BJ (cell line): ENCODE measurements around the gene CAMK2B. TPM values are rescaled to one million over a fixed set of nuclear protein-coding genes. Genes with fewer than 3 reads are reported as not detected.

Source experiments
- CTCF ChIA-PET: fragments of 350-600 bp; formaldehyde crosslinking; extraction: SDS; loops from one replicate; lab custom pipeline; 2021; ENCODE audit warnings: antibody characterized with exemption, inconsistent platforms; lab: Yijun Ruan, JAX
- POLR2A ChIA-PET: fragments of 300-600 bp; sonication (Branson Sonifier 250); formaldehyde crosslinking; extraction: SDS; loops from one replicate; lab custom pipeline; 2021; ENCODE audit warnings: antibody characterized with exemption; lab: Charles Lee
- DNase-seq: peaks from one replicate; pipeline ENCODE4 v3.0.0-alpha.2; 2011; ENCODE audit warnings: low read depth
- H3K27me3 ChIP-seq: 2 replicates; pipeline ENCODE4 v1.6.0; 2011; ENCODE audit warnings: low read length; ENCODE audit not compliant: control insufficient read depth, insufficient read depth
- H3K36me3 ChIP-seq: 2 replicates; pipeline ENCODE4 v1.5.1; 2011; ENCODE audit warnings: low read length; ENCODE audit not compliant: control insufficient read depth, insufficient read depth
- H3K4me3 ChIP-seq: 2 replicates; pipeline ENCODE4 v1.5.1; 2011; ENCODE audit warnings: low read depth, mild to moderate bottlenecking, control low read depth, low read length
- CTCF ChIP-seq: IDR thresholded peaks from 2 replicates; pipeline ENCODE4 v1.5.1; 2011; ENCODE audit warnings: low read depth, mild to moderate bottlenecking, control low read depth, inconsistent platforms, low read length, moderate library complexity; ENCODE audit not compliant: insufficient read depth
- polyA plus RNA-seq: library from polyadenylated mRNA; depleted of rRNA; stranded (reverse); fragments of >200 nt; gene quantifications from 2 replicates; pipeline ENCODE4 v1.2.3, GENCODE V29; 2011

The CAMK2B gene
- polyA plus RNA-seq, 1 experiment = 0.10 TPM

DNA sequence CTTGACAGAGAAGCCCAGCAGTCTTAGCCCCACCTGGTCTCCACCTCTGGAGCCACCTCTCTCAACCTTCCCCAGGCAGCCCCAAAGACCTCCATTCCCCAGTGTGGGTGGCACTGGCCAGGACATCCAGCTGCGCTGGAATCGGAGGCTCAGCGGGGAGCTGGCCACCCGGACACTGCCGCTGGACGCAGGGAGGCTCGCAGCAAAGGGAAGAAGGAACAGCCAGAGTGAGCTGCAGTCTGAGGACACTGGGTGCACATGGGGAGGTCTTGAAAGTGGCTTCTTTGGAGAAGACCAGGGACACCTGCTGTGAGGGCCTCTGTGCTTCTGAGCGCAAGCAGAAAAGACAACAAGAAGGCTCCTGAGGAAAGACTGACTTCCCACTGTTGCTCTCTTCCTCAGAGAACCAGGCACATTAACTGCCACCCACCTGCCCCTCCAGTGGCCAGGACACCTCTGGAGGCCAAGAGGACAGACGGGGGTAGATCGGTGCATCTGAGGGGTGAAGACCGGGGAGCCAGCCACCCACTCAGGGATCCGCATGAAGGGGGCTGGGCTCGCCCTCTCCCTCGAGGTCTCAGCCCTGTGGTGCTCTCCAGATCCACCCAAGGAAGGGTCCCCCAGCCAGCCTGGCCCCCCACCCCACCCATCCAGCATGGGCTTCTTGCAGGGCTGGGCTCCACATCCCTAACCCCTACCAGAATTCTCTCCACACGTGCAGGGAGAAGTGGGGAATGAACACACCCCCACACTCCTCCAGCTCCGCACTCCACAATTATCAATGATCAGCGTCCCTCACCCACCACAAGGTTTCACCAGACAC, 1.8 kb downstream of the CAMK2B start:
- no peak for DNase-seq
- no peaks in the 10 kb centered on the region for H3K36me3 ChIP-seq
- H3K27me3 ChIP-seq = peaks cover 33% of the 10 kb centered on the region
- TF ChIP-seq CTCF = no peak
- no peak overlapping the region for H3K4me3 ChIP-seq
- ChIA-PET POLR2A (no interaction called here), CTCF (interaction anchor here (0.6 kb wide), 1 partner anchor 24 kb away, joined by 3 read pairs; no protein-coding TSS in a partner anchor)

- TF ChIP-seq CTCF = no peak
- POLR2A ChIA-PET = no interaction called here
- peaks cover 33% of the 10 kb centered on the region for H3K27me3 ChIP-seq
- no peak overlapping the region for H3K4me3 ChIP-seq
- CTCF ChIA-PET = no interaction called here
- DNase-seq = no peak
- H3K36me3 ChIP-seq = no peaks in the 10 kb centered on the region
Measured at GRCh38 chr7:44322631-44323363, 2.6 kb downstream of the CAMK2B start.

GRCh38 chr7:44321796-44322195, 3.6 kb downstream of the CAMK2B start:
- no peak for TF ChIP-seq CTCF
- ChIA-PET CTCF (interaction anchor here (2.6 kb wide), 1 partner anchor 27 kb away, joined by 13 read pairs; no protein-coding TSS in a partner anchor), POLR2A (no interaction called here)
- no peak for DNase-seq
- no peak overlapping the region for H3K4me3 ChIP-seq
- H3K27me3 ChIP-seq = peaks cover 28% of the 10 kb centered on the region
- no peaks in the 10 kb centered on the region for H3K36me3 ChIP-seq

DNA sequence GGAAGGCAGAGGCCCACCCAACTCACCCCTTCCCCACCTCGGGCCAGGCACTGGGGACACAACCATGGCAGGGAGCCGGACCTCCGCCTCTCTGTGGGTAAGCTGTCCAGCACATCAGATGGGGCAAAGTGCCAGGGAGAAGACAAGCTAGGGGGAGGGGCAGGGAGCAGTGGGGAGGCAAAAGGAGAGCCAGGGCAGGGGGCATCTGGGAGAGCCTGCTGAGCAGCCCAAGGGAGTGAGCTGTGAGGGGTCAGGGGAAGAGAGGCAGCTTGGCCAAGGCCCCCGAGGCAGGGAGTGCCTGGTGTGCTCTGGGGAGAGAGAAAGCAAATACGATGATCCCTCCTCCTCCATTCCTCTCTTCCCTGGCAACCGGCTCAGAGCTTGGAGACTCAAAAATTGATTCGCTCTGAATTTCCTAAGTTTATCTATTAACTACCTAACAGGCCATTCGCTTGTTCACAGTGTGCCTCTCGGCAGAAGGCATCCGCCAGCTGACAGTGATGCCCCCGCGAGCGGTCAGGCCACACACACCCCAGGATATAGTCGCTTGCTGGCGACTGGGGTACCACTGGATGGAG, 4.5 kb downstream of the CAMK2B start:
- DNase-seq = no peak
- TF ChIP-seq CTCF = no peak
- POLR2A ChIA-PET = no interaction called here

DNA sequence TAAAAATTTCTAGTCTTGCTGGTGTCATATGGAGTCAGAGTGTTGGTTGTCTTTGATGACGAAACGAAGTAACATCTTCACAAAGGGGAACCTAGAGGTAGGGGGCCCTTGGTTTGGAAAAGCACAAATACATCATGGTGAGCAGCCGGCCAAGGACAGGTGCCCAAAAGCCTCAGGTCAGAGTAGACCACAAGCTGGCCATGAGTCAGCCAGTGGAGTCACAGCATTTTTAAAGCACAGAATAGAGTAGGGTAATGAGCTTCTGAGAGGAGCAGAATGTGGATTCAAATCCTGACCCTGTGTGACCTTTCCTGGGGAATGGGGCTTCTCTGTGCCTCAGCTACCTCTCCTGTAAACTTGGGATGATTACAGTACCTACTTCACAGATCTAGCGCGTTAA, 5.3 kb downstream of the CAMK2B start:
- DNase-seq = no peak

More for the DNA sequence above, 4.5 kb downstream of the CAMK2B start:
- H3K27me3 ChIP-seq = peaks cover 20% of the 10 kb centered on the region
- CTCF ChIA-PET = interaction anchor here (0.6 to 2.6 kb wide), 2 partner anchors 28 to 199 kb away, joined by 3 to 13 read pairs; no protein-coding TSS in a partner anchor
- no peak overlapping the region for H3K4me3 ChIP-seq
- no peaks in the 10 kb centered on the region for H3K36me3 ChIP-seq

More for the DNA sequence above, 5.3 kb downstream of the CAMK2B start:
- ChIA-PET CTCF (interaction anchor here (0.6 to 2.6 kb wide), 2 partner anchors 29 to 200 kb away, joined by 3 to 13 read pairs; no protein-coding TSS in a partner anchor), POLR2A (no interaction called here)
- peaks cover 20% of the 10 kb centered on the region for H3K27me3 ChIP-seq
- no peaks in the 10 kb centered on the region for H3K36me3 ChIP-seq
- no peak for TF ChIP-seq CTCF
- H3K4me3 ChIP-seq = no peak overlapping the region
